ENCODE measurements around the gene SLC39A11. TPM values are rescaled to one million over a fixed set of nuclear protein-coding genes. Genes with fewer than 3 reads are reported as not detected.

The SLC39A11 gene
- polyA plus RNA-seq, 1 of the 3 experiments (the other 2 are of a cell fraction) = 23.5 TPM

DNA sequence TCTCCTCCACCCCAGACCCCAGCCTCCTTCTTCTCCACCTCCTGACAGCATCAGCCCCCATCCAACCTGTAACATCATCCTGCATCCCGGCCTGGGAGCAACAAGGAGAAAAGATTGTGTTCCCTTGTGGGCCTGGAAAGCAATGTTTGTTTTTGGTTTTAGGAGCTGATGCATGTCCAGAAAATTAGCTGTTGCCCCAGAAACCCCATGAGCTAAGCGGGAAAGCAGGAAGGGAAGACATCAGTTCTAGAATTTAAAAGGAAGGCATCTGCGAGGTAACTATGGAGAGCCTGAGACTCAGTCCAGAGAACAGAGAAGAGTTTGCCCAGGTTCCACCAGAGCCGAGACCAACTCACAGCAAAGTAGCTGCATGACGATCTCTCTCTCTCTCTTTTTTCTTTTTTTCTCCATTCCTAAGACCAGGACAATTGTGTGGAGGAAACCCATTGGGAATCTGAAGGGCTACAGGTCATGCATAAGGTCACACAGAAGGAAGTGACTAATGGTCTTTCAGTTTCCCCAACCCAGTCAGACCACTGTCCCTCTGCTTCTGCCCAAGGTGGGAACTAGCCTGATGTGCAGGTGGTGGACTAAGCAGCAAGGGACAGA is 124.4 kb downstream of the SLC39A11 start:
- Histone ChIP-seq H3F3A (replicated peaks; ENCODE audit: insufficient read depth) (no peaks in the 10 kb centered on the region), H3K4me2 (no peak overlapping the region)

More for the DNA sequence above, 124.4 kb downstream of the SLC39A11 start:
- Histone ChIP-seq H3K79me2 (ENCODE audit: insufficient read depth) (no peaks in the 10 kb centered on the region), H3K9ac (no peak overlapping the region), H3K9me2 (no peaks in the 10 kb centered on the region), H3K27me3 (ENCODE audit: insufficient read depth) (no peaks in the 10 kb centered on the region), H3K4me3 (ENCODE audit: low read depth in 2 of 2, low read length in 1 of 2) (no peak overlapping the region), H2AFZ (ENCODE audit: low read depth) (no peak overlapping the region), H3K9me3 (no peaks in the 10 kb centered on the region), H3K27ac (ENCODE audit: low read depth in 2 of 2, low read length in 1 of 2) (no peak overlapping the region), H3K4me1 (ENCODE audit: control insufficient read depth in 1 of 2, insufficient read depth in 2 of 2, low read depth in 1 of 2, low read length in 1 of 2) (peaks cover 0 to 8% of the 10 kb centered on the region in 2 experiments; a peak in 1 of 4 replicates), H3K36me3 (replicated peaks in 1 of 2; ENCODE audit: control insufficient read depth in 1 of 2, insufficient read depth in 2 of 2, low read length in 1 of 2) (no peaks in the 10 kb centered on the region), H4K20me1 (ENCODE audit: insufficient read depth) (no peaks in the 10 kb centered on the region)
- CTCF ChIA-PET = interaction anchor here (1.0 to 1.7 kb wide), 6 partner anchors 13 to 243 kb away, joined by 3 to 7 read pairs (median 5); no protein-coding TSS in a partner anchor
- POLR2A ChIA-PET = no interaction called here
- no peak for DNase-seq
- 95% methylated on average over 5 of the region's 5 CpGs for WGBS (ENCODE audit: low lambda C conversion rate)
- TF ChIP-seq EZH2phosphoT487 (IDR thresholded peaks at IDR 0.05; ENCODE audit: borderline replicate concordance, low read depth) = no peak
- no peak for TF ChIP-seq ELF1 (IDR thresholded peaks at IDR 0.05)
- TF ChIP-seq RXRA (IDR thresholded peaks at IDR 0.05; ENCODE audit: borderline replicate concordance, low read depth) = no peak
- no peak for TF ChIP-seq TAF1 (IDR thresholded peaks at IDR 0.05; ENCODE audit: borderline replicate concordance, low read depth, low read length)
- no peak for TF ChIP-seq ZBTB33 (IDR thresholded peaks at IDR 0.05; ENCODE audit: borderline replicate concordance, low read depth)
- no peak for TF ChIP-seq USF1 (IDR thresholded peaks at IDR 0.05; ENCODE audit: borderline replicate concordance, low read depth)
- TF ChIP-seq EP300 (IDR thresholded peaks at IDR 0.05; ENCODE audit: borderline replicate concordance in 1 of 2, low read depth in 1 of 2, low read length in 1 of 2) = no peak
- no peak for TF ChIP-seq YY1 (IDR thresholded peaks at IDR 0.05; ENCODE audit: low read depth)
- TF ChIP-seq FOXM1 (IDR thresholded peaks at IDR 0.05; ENCODE audit: low read depth) = no peak
- TF ChIP-seq POLR2AphosphoS5 (IDR thresholded peaks at IDR 0.05; ENCODE audit: low read depth, low read length) = no peak
- TF ChIP-seq GATA2 (CRISPR knock-in tag; IDR thresholded peaks at IDR 0.05) = no peak
- TF ChIP-seq SMC3 (IDR thresholded peaks at IDR 0.05; ENCODE audit: low read depth, low read length) = no peak
- TF ChIP-seq TEAD4 (IDR thresholded peaks at IDR 0.05; ENCODE audit: borderline replicate concordance, insufficient read depth) = no peak
- TF ChIP-seq, protein P1, sequence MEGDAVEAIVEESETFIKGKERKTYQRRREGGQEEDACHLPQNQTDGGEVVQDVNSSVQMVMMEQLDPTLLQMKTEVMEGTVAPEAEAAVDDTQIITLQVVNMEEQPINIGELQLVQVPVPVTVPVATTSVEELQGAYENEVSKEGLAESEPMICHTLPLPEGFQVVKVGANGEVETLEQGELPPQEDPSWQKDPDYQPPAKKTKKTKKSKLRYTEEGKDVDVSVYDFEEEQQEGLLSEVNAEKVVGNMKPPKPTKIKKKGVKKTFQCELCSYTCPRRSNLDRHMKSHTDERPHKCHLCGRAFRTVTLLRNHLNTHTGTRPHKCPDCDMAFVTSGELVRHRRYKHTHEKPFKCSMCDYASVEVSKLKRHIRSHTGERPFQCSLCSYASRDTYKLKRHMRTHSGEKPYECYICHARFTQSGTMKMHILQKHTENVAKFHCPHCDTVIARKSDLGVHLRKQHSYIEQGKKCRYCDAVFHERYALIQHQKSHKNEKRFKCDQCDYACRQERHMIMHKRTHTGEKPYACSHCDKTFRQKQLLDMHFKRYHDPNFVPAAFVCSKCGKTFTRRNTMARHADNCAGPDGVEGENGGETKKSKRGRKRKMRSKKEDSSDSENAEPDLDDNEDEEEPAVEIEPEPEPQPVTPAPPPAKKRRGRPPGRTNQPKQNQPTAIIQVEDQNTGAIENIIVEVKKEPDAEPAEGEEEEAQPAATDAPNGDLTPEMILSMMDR (IDR thresholded peaks at IDR 0.05) = no peak
- TF ChIP-seq SIN3A (IDR thresholded peaks at IDR 0.05; ENCODE audit: borderline replicate concordance, low read depth, low read length) = no peak
